Stimulated activated CD4-positive, alpha-beta T cell treated with anti-CD3 and anti-CD28 coated beads, Interleukin-1b, Interleukin-23, amount 100 ng/mL, for 4 hours (primary cell): Measurements from ENCODE around the gene MACROD2.
"Not testable (repeated sequence)": the region's sequence is repeated elsewhere in the genome, so short reads cannot be mapped to it uniquely, and the experiment has no call there.

ENCODE experiments used
- DNase-seq, 2 donors: peaks; one replicate each; pipeline ENCODE4 v3.0.0-alpha.2; 2020; ENCODE audit warnings: low read depth in 2 of 2

Gene MACROD2

GRCh38 chr20:14989535-14990290 lies 994.4 kb downstream of the MACROD2 start:
- no peak for DNase-seq

- DNase-seq: no peak
These were observed 995.7 kb downstream of the MACROD2 start for GRCh38 chr20:14991023-14991422.

DNA sequence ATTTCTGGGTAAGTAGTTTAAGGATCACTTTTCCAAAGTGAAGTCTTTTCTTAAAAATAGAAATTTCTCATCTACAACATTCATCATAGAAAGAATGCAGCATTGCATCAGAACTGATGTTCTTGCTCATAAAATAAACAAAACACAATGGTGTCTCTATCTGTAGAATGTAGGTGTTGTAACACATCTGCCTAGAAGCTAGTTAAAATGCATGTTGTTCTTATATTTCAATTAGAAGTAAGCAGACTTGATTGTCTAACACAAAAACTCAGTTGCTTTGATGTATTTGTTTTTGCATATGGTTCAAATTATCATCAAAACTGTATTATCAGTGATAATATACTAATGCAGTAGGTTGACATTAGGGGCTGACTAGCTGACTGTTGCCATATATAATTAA lies 996.8 kb downstream of the MACROD2 start:
- no peak for DNase-seq

DNA sequence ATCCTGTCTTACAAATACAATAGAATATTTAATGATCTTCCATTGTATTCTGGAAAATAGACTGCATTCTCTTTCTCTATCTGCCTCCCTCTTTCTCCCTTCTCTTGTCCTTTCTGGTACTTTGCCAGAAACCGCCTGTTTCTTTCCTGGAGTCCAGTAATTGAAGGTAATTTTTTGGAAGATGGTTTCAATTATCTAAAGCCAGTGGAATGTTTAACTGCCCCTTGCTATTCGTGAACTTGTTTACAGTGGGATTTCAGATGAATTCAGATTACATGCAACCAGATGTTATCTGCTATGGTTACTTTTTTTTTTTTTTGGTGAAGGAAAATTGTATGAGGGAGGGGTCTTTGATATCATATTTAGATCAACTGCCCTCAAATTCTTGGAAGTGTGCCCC lies 997.6 kb downstream of the MACROD2 start:
- no peak for DNase-seq

DNA sequence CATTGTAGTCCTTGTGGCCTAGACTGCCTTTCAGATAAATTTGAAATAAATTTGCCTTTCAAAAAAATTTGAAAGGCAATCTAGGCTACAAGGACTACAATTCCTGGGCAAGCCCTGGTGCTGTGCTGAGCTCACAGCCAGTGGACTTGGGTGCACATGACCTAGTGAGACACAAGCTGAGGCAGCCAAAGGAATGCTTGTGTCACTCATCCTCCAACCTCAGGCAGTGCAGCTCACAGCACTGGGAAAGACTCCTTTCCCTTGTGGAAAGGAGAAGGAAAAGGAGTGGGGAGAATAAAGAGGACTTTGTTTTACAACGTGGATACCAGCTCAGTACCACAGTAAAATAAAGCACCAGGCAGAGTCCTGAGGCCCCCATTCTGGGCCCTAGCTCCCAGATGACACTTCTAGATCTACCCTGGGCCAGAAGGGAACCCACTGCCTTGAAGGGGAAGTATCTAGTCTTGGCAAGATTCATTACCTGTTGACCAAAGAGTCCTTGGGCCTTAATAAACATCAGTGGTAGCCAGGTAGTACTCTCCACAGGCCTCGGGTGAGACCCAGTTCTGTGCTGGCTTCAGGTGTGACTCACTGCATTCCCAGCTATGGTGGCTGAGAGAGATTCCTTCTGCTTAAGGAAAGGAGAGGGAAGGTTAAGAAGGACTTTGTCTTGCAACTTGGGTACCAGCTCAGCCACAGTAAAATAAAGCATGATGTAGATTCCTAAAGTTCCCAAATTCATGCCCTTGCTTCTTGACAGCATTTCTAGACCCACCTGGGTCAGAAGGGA lies 1001.8 kb downstream of the MACROD2 start:
- no peak for DNase-seq

GRCh38 chr20:14997791-14998190 lies 1002.5 kb downstream of the MACROD2 start:
- DNase-seq: no peak

DNA sequence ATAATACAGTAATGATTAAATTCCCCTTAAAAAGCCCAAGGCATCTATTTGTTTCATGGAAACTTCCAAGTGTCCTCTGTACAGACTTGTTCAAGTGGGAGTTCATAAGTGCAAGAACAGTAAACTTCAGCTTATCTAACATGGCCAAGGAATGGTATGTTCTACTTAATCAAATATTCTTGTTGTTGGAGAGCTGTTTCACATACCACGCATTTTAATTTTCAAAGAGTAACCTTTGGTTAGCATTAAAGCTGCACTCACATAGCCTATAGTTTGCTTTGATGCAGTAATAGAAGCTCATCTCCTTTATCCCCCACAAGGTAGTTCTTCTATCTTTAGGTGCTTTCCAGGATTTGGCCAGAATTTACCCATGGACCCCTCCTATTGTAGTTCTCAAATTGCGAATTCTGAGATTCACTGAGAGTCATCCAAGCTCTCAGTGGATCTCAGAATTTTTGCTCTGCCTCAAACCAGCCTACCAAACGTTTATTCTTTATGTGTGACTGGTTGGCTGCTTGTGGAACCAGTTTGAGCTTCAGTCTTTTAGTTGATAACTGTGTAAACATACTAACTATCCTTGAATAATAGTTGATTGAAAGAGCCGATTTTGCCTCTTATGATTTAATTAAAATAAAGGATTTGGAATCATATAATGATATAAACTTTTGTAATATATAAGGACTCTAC lies 1010.1 kb downstream of the MACROD2 start:
- no peak for DNase-seq

DNA sequence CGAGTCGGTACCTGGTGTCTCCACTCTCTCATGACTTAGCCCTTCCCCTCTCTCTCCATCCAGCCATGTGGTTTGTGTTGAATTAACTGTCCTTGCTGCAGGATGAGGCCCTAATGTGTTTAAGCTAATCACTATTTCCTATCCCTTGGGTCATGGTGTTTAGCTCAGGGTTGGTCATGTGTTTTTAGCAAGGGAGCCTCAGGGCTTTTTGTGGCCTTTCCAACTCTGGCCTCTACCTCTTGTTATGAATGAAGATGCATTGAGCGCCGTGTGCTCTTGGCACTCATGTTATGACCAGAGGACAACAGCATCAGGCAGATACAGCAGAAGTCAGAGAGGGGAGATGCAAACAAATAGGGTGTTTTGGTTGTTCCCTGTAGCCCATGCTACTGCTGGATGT lies 1016.3 kb downstream of the MACROD2 start:
- no peak for DNase-seq

GRCh38 chr20:15012566-15012965 lies 1017.2 kb downstream of the MACROD2 start:
- no peak for DNase-seq

- not testable (repeated sequence) for DNase-seq
These were observed 1021.6 kb downstream of the MACROD2 start for GRCh38 chr20:15016875-15017274.

DNA sequence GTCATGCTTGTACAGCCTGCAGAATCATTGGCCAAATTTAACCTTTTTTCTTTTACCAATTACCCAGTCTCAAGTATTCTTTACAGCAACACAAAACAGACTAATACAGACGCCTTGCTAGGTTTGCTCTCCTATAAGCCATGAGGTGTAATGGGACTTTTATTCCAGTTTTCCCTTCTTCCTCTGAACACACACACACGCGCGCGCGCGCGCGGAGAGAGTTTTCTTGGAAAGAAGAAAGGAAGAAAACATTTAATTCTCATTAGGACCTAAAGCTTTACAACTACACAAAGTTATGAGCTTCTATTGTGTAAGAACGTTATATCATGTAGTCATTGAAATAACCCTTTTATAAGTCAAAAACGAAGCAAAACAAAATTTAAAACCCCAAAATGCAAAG lies 1023.6 kb downstream of the MACROD2 start:
- no peak for DNase-seq

- no peak for DNase-seq
These were observed 1025.5 kb downstream of the MACROD2 start for GRCh38 chr20:15020845-15021244.

GRCh38 chr20:15022921-15023320 lies 1027.6 kb downstream of the MACROD2 start:
- DNase-seq: no peak

- no peak for DNase-seq
These were observed 1031.4 kb downstream of the MACROD2 start for GRCh38 chr20:15026759-15027158.

- DNase-seq: no peak
These were observed 1035.5 kb downstream of the MACROD2 start for GRCh38 chr20:15030826-15031225.

DNA sequence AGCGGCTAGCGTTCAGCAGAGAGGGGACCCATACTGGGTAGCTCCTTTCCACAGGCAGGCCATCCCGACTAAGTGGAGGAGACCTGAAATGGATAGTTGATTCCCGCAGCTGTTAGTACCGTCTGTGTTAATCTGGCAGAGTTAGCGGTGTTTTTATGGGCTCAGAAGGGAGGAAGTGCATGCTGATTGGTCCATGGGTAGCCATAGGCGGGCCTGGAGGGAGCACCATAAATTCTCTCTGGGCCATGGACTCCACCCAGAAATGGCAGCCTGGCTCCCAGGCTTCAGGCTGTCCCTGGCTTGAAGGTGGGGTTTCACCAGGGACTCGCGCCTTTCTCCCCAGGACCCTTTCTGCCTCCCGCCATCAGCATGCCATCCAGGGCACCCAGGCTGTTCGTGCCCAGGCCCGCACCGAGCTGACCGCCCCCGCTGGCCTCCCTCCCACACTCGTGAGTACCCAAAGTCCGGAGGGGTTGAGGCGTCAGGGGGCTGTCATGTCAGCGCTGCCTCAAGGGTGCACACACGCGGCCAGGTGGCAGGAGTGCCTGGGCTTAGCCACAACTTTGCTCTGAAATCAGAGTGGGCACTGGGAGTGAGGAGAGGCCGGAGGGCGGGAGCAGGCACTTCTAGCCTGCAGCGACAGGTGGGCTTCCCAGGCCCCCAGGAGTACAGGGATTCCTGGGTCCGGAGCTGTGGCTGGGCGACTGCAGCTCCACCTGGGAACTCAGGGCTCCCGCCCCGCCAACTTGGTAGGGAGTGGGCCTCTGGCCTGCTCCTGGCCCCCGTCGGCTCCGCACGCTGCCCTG lies 1036.4 kb downstream of the MACROD2 start:
- DNase-seq: no peak

- no peak for DNase-seq
These were observed 1037.0 kb downstream of the MACROD2 start for GRCh38 chr20:15032352-15032622.

- DNase-seq: no peak
These were observed 1038.0 kb downstream of the MACROD2 start for GRCh38 chr20:15033269-15033668.

- no peak for DNase-seq
These were observed 1038.6 kb downstream of the MACROD2 start for GRCh38 chr20:15033891-15034290.

DNA sequence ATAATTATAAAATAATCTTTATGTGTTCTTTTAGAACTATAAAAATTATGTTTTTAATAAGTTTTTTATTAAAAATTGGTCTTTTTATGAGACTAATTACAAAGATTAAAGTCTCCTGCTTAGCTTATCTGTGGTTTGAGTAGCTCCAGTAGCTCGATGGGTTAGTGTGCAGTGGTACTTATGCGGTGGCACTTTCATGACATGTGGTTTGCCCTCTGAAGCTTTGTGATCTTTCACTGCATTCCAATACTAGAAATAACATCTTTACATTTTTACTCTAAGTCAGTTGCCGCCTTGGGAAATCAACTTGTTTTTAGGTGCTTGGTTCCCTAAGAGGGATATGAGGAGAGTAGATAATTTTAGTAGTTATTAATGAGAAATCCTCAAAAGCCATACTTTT lies 1041.6 kb downstream of the MACROD2 start:
- DNase-seq: no peak

GRCh38 chr20:15039088-15039752 lies 1043.9 kb downstream of the MACROD2 start:
- no peak for DNase-seq

DNA sequence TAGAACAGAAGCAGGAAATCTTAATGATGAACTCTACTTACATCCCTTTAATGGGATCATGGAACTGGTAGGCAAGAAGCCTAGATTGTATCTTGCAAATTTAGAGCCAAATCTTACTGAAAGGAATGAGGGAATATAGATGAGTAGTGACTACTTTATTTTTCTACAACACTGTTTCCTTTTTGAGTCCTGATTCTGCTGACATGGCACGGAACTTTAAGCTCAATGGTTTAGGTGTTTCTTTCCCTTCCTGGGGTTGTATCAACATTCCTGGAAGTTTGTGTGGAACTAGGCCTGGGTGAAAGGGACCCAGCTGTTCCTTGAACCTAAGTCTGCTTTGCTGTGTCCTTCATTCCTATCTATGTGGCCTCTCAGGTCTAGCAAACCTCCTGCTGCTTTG lies 1047.4 kb downstream of the MACROD2 start:
- no peak for DNase-seq
